Lung microvascular endothelial cell (primary cell): ENCODE results near the gene BCAR1. TPM values are rescaled to one million over a fixed set of nuclear protein-coding genes. Genes with fewer than 3 reads are reported as not detected.
"Not testable (repeated sequence)": the region's sequence is repeated elsewhere in the genome, so short reads cannot be mapped to it uniquely, and the experiment has no call there.

Experiments
- DNase-seq, 2 donors: peaks; one replicate each; pipeline versions ENCODE4 v3.0.0 to v3.0.0-alpha.2; 2010; ENCODE audit warnings: low read depth in 2 of 2
- total RNA-seq: library from RNA; depleted of rRNA; stranded (reverse); fragments of >200 nt; gene quantifications from 2 replicates; pipeline ENCODE4 v1.2.1, GENCODE V29; 2014

The BCAR1 gene
- total RNA-seq, 1 donor from 2014 or later, result 104 TPM

DNA sequence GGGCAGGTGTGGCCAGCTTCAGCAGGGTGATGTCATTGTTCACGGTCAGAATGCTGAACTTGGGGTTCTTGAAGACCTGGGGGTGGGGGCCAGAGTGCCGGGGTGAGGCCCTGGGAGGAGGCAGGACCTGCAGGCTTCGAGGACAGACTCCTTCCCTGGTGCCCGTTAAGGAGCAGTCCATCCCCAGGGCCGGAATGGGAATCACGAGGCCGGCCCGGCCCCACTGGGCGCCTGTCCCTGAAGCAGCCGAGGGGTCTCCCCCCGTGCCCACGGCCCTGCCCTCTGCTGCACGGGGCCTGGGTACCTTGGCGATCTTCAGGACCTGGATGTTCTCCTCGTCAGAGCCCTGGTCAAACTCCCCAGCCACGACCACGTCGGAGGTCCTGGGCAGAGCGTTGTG, 46.0 kb downstream of the BCAR1 start:
- DNase-seq, result not testable (repeated sequence)

DNA sequence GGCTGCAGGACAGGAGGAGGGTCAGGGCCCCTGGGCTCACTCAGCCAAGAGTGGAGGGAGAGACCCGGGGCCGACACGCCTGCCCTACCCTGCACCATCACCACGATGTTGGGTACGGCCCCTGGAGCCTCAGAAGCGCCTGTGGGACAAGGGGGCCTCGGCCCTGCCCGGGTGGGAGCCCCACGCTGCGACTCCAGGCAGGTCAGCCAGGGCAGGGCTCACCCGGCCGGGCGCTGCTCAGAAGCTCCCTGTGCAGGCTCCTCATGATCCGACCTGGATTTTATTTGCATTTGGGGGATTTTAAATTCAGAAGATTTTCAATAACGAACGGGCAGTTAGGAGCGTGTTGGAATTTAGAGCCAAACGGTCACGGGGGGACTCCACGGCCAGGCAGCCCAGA, 46.5 kb downstream of the BCAR1 start:
- DNase-seq, result not testable (repeated sequence)

DNA sequence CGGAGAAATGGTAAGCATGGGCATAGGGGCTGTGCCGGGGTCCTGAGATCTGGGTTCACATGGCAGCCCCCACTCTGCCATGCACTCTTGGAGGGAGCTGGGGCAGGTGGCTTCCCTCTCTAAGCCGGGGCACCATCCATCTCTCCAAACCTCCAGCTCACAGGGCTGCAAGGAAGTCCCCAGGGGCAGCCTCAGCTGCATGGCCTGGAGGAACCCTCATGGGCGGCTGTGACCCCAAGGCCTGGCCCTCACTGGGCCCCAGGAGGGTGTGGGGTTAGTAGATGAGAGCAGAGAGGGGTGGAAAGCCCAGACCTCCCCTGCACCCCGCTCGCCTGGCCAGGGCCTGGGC, 47.0 kb downstream of the BCAR1 start:
- DNase-seq, result no peak

DNA sequence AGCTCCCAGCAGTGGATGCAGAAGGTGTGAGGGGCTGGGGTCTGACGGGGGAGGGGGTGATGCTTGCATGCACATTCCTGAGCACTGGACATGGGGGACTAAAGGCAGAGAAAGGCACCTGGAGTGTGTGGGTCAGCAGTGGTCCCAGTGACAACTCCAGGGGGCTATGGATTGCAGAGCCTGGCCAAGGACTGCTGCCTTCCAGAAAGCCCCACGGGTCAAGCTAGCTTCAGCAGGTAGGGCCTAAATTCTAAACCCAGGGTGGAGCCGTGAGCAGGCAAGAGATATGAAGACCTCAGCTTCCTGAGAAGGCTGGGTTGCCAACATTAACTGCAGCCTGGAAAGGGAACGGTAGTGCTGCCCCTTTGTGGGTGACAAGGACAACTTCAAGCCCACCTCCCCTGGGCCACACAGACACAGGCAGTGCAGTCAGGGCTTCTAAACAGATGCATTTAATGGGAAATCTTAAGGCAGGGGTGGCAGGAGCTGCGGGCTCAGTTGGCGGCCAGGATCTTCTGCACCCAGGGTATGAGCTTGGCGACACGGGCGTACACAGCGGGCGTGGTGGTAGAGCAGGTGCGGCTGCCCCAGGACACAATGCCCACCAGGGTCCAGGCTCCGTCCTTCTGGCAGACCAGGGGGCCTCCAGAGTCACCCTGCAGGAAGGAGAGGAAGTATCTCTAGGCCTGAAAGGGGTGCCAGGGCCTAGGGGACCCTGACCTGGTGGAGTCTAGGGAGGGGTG, 47.6 kb downstream of the BCAR1 start:
- no peak for DNase-seq

DNA sequence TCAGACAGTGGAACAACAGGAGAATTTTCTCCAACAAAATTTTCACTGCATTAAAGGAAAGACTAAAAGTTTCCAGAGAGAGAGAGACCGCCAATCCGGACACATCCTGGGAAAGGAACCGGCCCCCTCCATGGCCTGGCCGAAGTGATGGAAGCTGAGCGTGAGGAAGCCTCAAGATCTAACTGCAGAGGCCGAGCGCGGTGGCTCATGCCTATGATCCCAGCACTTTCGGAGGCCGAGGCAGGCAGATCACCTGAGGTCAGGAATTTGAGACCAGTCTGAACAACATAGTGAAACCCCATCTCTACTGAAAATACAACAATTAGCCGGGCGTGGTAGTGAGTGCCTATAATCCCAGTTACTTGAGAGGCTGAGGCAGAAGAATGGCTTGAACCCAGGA, 48.3 kb downstream of the BCAR1 start:
- DNase-seq, result no peak

DNA sequence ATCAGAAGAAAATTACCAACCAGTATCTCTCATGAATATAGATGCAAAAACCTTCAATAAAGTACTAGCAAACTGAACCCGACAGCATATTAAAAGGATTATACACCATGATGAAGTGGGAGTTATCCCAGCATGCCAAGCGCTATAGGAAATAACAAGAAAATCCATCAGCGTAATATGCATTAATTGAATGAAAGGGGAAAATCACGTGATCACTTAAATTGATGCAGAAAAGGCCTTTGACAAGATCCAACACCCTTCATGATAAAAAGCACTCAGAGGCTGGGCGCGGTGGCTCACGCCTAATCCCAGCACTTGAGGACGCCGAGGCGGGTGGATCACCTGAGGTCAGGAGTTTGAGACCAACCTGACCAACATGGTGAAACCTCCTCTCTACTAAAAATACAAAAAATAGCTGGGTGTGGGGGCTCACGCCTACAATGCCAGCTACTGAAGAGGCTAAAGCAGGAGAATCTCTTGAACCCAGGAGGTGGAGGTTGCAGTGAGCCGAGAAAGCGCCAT, 49.3 kb downstream of the BCAR1 start:
- DNase-seq, result no peak

DNA sequence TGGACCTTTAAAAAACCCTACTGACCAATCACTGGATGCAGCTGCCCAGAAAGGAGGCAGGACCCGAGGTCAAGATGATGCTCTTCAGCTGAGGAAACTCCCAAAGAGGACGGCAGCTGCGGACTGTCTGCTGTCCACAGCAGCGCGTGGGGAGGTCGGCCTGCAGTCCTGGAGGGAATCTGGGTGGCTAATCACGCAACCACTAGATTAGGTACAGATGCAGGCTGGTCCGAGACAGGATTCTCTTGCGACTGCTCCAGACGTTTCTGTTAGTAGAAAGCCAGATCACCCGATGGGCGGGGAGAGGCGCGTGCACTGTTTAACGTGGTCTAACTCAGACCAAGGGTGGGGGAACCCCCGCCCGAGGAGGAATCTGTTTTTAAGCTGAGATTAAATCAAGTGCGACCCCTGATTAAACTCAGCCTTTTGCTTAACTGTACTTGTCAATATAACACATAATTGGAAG, 53.3 kb downstream of the BCAR1 start:
- DNase-seq, result no peak

DNA sequence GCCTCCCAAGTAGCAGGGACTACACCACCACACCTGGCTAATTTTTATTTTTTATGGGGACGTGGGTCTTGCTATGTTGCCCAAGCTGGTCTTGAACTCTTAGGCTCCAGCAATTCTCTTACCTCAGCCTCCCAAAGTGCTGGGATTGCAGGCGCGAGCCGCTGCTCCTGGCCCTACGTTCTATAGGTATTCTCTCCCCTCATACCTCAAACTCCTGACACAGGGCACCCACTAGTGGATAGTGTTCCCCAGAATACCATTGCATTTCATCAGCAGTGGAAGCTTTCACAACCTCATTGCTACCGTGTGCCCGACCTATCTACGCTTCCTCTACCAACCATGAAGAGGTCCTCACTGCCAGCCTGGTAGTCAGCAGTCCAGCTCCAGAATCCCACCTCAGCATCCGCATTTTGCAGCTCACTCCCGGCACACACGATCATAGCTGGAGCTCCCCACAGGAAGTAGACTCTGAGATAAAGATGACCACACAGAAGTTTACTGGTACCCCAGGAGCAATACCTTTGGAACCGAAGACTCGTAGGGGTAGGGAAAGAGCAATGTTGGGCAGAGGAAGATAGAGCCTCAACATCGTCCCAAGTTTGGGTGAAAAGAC, 53.8 kb downstream of the BCAR1 start:
- no peak for DNase-seq

DNA sequence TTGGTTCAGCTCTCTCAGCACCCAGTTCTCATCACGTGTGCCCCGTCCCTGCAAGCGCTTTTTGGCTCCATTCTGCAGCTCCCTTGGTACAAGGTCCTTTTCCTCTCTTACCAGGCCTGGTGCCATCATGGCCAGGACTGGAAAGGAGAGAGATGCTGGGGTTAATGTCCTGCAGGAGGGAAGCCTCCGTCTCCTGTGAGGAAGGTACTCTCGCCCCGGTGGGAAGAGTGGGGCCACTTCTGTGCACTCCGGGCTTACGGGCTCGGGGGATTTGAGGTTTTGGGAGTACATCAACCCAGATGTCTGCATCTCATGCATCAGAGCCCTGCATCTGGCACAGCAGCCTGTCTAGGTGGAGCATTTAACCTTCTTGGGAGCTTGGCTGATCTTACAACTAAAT, 54.6 kb downstream of the BCAR1 start:
- no peak for DNase-seq

DNA sequence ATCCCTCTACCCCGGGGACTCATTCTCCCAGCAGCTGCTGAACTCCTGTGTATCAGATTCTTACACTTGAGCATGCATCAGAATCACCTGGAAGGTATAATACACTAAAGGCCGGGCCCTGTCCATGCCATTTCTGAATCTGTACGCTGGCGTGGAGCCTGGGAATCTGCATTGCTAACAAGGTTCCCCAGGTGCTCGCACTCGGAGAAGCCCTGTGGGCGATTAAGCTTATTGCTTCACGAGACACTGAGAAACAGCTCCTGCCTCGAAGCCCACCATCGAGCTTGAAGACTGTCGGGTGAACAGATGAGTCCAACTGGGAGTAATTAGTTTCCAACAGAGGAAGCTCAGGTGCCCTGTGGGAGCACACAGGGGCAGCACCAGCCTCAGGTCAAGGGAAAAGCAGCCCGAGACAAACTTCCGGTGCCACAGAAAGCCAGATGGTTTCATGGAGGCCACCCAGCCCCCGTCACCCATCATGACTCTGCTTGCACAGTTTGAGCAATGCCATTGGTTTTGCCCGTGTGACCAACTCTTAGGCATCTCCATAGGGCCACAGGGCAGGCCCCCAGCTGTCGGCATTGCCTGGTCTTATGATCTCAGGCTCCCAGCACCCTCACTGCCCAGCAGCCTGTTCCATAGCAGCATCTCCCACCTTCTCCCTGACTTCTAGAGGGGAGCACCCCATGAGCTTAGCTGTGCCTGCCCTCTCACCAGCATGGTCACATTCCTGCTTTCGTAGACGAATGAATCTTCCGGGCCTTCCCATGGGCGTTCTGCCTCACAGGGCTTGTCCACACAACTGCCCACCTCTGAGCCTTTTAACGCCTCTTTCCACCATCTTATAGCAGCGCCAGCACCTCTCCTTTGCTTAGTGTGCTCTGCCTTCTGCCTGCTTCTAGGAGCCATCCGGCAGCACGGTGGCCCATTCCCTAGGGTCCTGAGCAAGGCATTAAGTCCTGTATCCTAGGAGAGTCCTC, 55.3 kb downstream of the BCAR1 start:
- no peak for DNase-seq

DNA sequence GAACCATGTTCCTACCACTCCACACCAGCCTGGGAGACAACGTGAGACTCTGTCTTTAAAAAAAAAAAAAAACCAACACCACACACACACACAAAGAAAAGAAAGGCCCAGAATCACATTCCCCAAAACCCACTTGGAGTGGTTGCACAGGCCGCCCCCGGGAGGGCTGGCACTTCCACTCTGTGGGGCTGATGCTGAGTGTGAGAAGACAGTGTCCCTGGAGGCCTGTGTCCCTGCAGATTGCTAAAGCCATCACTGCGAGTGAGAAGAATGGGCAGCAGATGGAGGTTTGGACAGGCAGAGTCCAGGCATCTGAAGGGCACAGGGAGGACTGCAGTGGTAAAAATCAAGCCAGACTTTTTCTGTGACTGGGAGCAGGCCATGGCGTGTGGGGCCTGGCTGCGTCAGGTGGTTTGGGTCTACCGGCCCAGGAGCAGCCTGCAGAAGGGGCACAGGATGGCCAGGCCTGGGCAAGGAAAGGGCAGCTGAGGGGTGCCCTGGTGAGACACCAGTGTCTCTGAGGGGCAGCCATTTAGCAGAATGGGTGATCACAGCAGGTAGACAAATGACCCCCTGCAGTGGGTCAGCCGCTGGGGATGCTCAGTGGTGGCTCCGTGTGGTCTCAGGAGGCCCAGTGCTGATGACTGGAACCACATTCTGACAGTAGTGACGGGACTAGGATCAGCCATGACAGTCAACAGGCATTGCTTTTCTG, 57.5 kb downstream of the BCAR1 start:
- DNase-seq, result no peak

DNA sequence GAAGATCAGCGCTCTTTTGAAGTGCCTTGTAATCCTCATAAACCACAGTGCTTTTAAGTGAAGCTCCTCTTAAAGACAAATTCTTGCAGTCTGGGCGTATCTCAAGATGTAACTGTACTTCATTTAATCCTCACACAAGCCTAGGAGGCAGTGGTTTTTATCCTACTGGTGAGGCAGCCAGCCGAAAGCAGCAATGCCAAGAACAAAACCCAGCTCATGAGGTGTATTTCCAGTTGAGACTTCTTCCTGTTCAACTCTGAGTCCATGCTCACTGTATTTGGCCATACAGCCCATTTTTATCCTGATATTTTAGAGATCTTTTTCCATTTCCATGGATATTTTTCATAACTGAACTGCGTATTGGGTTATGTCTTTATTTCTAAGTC, 58.2 kb downstream of the BCAR1 start:
- peak in 1 of 2 donors; percentile 72 for DNase-seq

DNA sequence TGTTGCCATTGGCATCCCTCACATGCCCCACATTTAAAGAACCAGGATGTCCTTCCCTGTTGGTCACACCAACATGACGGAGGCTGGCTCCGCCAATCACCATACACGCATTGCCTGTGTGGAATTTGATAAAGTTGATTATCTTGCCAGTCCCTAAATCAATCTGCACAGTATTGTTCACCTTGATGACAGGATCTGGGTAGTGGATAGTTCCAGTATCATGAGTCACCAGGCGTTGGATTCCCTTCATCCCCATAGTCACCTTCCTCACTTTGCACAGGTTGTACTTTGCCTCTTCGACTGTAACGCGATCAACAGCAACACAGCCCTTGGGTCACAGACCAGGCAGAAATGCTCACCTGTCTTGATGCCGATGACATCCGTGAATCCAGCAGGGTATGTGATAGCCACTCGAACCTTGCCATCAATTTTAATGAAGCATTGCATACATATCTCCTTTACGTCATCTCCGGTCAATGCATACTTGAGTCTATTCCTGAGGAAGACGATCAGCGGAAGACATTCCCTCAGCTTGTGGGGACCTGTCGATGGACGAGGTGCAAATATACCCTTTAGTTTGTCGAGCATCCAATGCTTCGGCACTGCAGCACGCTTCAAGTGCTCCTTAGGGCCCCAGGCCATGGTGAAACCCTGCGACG, 58.7 kb downstream of the BCAR1 start:
- DNase-seq, result peak in 1 of 2 donors; percentile 11

DNA sequence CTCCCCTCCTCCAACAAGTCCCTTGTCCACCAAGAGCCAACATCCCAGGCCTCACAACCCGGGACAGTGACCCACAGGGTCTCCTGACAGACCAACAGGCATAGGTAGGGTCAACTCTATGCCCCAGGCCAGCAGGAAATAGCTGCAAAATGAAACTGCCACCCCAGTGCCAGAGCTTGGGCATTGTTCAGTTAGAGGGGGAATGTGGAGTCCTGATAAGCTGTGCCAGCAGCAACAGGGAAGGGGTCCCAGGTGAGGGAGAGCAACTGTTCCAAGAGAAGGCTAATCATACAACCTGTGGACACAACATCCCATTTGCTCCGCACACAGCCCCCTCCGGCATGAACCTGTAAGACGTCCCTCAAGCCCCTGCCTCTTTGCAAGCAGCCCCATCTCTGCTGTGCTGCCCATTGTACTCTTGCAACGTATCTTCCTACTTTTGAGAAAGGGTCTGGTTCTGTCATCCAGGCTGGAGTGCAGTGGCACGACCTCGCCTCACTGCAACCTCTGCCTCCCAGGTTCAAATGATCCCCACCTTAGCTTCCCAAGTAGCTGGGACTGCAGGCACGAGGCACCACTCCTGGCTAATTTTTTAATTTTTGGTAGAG, 61.7 kb downstream of the BCAR1 start:
- no peak for DNase-seq

DNA sequence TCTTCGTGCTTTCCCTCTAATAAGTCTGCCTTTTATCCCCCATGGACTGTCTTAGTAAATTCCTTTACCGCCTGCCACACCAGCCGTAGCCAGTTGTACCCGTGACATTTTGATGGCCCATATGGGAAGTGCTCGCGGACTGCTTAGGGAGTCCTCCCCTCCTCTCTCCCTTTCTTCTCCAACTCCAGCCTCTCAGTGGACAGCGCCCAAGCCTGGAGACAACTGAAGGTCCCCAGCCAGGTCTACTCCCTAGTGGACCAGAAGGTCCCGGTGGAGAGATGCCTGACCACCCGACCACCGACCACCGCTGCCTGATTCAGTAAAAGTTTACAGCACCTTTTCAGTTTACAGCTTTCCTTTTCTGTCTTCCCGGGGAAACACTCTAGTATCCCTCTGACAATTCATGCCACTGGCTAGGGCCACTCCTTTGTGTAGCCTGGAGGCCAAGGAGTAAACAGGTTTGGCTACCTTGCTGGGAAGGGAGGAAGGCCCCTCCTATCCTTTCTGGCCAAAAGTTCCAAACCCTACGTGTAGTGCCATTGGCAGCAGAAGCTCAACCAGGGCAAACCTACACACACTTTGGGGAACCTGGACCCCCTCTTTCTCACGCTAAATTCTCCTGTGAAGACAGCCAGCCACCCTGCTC, 62.5 kb downstream of the BCAR1 start:
- DNase-seq, result no peak

DNA sequence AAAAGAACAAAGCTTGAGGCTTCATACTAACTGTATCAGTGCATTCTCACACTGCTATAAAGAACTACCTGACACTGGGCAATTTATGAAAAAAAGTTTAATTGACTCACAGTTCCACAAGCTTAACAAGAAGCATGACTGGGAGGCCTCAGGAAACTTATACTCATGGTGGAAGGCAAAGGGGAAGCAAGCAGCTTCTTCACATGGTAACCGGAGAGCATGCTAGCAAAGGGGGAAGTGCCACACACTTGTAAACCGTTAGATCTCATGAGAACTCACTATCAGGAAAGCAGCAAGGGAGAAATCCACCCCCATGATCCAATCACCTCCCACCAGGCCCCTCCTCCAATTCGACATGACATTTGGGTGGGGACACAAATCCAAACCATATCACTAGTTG, 69.8 kb downstream of the BCAR1 start:
- DNase-seq, result no peak

DNA sequence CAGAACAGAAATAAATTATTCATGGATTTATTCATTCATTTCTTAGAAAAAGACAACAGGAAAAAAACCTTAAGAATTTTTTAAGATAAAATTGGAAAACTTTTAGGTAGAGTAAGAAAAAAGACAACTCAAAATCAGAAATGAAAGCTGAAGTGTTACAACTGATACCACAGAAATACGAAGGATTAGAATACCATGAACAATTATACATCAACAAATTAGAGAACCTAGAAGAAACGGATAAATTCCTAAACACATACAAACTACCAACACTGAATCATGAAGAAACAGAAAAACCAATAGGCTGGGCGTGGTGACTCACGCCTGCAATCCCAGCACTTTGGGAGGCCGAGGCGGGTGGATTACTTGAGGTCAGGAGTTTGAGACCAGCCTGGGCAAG, 72.2 kb downstream of the BCAR1 start:
- no peak for DNase-seq
